Right lobe of liver (tissue), 4 donors: ENCODE results near the gene PHYH.

Experiments
- CTCF ChIP-seq, 4 donors: fragments of 200-600 bp in 3 of 4; fragments of 450-650 bp in 1 of 4; IDR thresholded peaks; one replicate each; pipeline versions ENCODE4 v1.5.1 to v1.8.0; 2016 to 2022; ENCODE audit warnings: antibody characterized with exemption in 4 of 4, mild to moderate bottlenecking in 2 of 4
- POLR2A ChIP-seq: fragments of 450-650 bp; IDR thresholded peaks from one replicate; pipeline ENCODE4 v1.6.1; 2017; ENCODE audit warnings: antibody characterized with exemption, mild to moderate bottlenecking
- donor health status: DM: no; HTN: no; CAD: no.
- donor health status: DM: no; HTN: no; CAD: no.
- donor health status: DM: no; HTN: yes; CAD: no.

GRCh38 chr10:13316635-13317311 lies 16.9 kb upstream of the PHYH start:
- TF ChIP-seq CTCF (IDR thresholded peaks at IDR 0.05) (no peak), POLR2A (no peak)
